Measurements from ENCODE around the gene CACNA1H. TPM values are rescaled to one million over a fixed set of nuclear protein-coding genes. Genes with fewer than 3 reads are reported as not detected.

The CACNA1H gene
- total and polyA plus RNA-seq, 9 of the 15 experiments (the other 6 are each of a cell fraction or from before 2014, with no cell fraction given): 0.10 to 0.18 TPM; not detected in 7

- no peak overlapping the region for H2AFZ ChIP-seq (ENCODE audit: low read depth, low read length)
- H3K79me2 ChIP-seq (ENCODE audit: control insufficient read depth, insufficient read depth, low read length): no peaks in the 10 kb centered on the region
- DNase-seq (ENCODE audit: extremely low read depth in 1 of 4, low spot score in 3 of 4): no peak
- BruUV-seq (replicated peaks): no TSS peak
- intact Hi-C loops (cut with micrococcal nuclease) (no loop called here), in situ Hi-C loops (cut with MboI) (loop anchor here (5.0 kb wide), 1 partner anchor 85 kb away; no protein-coding TSS in a partner anchor)
- ChIA-PET POLR2A (no interaction called here), CTCF (ENCODE audit: low intra/inter-chr PET ratio) (no interaction called here)
- H3K9me3 ChIP-seq (replicated peaks; ENCODE audit: control insufficient read depth, insufficient read depth, low read depth, low read length): no peaks in the 10 kb centered on the region
- peaks cover 20% of the 10 kb centered on the region for H4K20me1 ChIP-seq (replicated peaks; ENCODE audit: control insufficient read depth, insufficient read depth, low read length)
- no peak for ATAC-seq
- H3K27me3 ChIP-seq (ENCODE audit: control insufficient read depth in 2 of 2, insufficient read depth in 2 of 2, low read length in 2 of 2): peaks cover 29 to 60% of the 10 kb centered on the region in 2 experiments
- H3K36me3 ChIP-seq (ENCODE audit: control insufficient read depth, insufficient read depth, low read length): no peaks in the 10 kb centered on the region
- no peak for FAIRE-seq
- H3K4me3 ChIP-seq: no peak overlapping the region
- H3K4me2 ChIP-seq (ENCODE audit: insufficient read depth, low read length): no peak overlapping the region
- WGBS (ENCODE audit: insufficient coverage, low coverage, missing lambda C conversion rate): 0% methylated on average over 22 of the region's 26 CpGs
- H3K9me1 ChIP-seq (ENCODE audit: control insufficient read depth, insufficient read depth, low read length): peaks cover 3% of the 10 kb centered on the region
- H3K4me1 ChIP-seq (replicated peaks in 1 of 2; ENCODE audit: control insufficient read depth in 2 of 2, insufficient read depth in 2 of 2, low read length in 2 of 2): peaks cover 0 to 59% of the 10 kb centered on the region in 2 experiments; a peak in 2 of 5 replicates
- TF ChIP-seq ZNF780A (CRISPR knock-in tag; IDR thresholded peaks at IDR 0.05) (no peak), SNRNP70 (optimal IDR thresholded peaks at IDR 0.05; ENCODE audit: low read depth, low read length) (no peak), CCAR2 (IDR thresholded peaks at IDR 0.05; ENCODE audit: low read depth, low read length) (no peak), BACH1 (tag; IDR thresholded peaks at IDR 0.05) (no peak), TBP (optimal IDR thresholded peaks at IDR 0.05; ENCODE audit: low read depth, low read length) (no peak), ZFP91 (CRISPR knock-in tag; IDR thresholded peaks at IDR 0.05) (no peak), SNAPC5 (CRISPR knock-in tag; IDR thresholded peaks at IDR 0.05) (no peak), ZNF75A (CRISPR knock-in tag; IDR thresholded peaks at IDR 0.05) (no peak), L3MBTL2 (IDR thresholded peaks at IDR 0.05) (no peak)
- H3K27ac ChIP-seq (ENCODE audit: extremely low read depth, low read depth, low read length): no peak overlapping the region
- no peak overlapping the region; a peak in 1 of 4 replicates for H3K9ac ChIP-seq (ENCODE audit: insufficient read depth in 1 of 2, low read depth in 2 of 2, low read length in 2 of 2)
Observed at GRCh38 chr16:1112506-1113184, 40.3 kb upstream of the CACNA1H start.

Measured in K562 (cell line).